ENCODE results near the gene FCRL2.

Gene FCRL2, protein sequence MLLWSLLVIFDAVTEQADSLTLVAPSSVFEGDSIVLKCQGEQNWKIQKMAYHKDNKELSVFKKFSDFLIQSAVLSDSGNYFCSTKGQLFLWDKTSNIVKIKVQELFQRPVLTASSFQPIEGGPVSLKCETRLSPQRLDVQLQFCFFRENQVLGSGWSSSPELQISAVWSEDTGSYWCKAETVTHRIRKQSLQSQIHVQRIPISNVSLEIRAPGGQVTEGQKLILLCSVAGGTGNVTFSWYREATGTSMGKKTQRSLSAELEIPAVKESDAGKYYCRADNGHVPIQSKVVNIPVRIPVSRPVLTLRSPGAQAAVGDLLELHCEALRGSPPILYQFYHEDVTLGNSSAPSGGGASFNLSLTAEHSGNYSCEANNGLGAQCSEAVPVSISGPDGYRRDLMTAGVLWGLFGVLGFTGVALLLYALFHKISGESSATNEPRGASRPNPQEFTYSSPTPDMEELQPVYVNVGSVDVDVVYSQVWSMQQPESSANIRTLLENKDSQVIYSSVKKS
- 0 to 0.20 reads per million in 2 donors for total RNA-seq

- no peak for DNase-seq
Observed at GRCh38 chr1:157776971-157777391, at the start of gene FCRL2. Gene FCRL2 (minus strand): TSS chr1:157777132. CDS start chr1:157777073, 59 bp downstream.

DNA sequence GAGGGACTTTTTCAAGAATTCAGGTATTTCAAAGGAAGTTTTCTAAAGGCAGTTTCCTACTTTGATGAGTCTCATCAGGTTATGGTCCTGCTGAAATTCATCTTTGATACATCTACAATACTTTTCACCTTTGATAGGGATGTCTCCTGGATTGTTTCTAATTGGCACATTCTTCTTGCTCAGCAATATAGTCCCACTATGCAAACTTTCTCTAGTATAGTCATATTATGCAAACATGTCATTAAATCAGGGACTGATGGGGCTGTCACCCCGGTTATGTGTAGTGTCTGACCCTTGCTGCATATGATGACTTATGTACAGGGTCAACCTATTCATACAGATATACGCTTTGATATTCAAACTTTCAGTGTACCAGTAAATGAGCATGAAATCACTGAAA lies 43.4 kb upstream of the FCRL2 start:
- no peak for DNase-seq

DNA sequence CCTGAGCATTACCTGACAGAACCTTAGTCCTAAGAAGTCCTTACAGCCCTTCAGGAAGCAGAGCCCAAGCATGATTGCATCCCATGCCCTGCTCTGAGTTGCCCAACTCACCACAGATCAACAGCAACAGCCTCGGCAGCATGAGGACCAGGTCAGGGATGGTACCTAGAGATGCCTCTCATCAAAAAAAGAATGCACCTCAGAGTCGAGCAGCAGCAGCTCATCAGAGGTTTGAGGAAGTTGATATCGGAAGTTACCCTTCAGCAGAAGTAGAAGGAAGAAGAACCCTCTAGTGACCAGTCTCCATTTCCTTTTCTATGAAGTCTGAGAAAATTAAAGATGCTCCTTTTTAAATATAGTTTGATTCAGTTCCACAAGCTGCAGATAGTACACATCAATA lies 43.0 kb upstream of the FCRL2 start, which contains the start of gene FCRL1:
Gene FCRL1, minus strand, starts transcription at position 225 of the 400 bp plus-strand sequence. Its CDS starts 83 bp downstream, at position 142.
- no peak for DNase-seq

DNA sequence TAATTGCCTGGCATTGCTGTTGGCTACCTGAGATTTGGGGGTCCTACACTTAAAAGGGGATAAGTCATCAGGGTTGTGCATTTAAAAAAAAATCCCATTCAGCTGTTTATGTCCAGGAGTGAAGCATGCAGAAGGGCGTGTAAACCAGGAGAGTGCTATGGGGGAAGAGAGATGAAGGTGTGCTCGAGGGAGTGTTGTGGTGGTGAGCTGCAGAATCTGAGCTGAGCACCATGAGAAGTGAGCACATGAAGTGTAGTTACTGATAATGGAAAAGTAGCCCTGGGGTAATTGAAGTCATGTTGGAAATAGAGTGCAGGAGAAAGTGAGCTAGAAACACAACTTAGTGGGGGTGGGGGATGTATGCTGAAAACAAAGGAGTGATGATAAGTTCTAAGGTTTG lies 42.3 kb upstream of the FCRL2 start:
- DNase-seq: no peak

- no peak for DNase-seq
Observed at GRCh38 chr1:157813269-157813668, 36.3 kb upstream of the FCRL2 start.

DNA sequence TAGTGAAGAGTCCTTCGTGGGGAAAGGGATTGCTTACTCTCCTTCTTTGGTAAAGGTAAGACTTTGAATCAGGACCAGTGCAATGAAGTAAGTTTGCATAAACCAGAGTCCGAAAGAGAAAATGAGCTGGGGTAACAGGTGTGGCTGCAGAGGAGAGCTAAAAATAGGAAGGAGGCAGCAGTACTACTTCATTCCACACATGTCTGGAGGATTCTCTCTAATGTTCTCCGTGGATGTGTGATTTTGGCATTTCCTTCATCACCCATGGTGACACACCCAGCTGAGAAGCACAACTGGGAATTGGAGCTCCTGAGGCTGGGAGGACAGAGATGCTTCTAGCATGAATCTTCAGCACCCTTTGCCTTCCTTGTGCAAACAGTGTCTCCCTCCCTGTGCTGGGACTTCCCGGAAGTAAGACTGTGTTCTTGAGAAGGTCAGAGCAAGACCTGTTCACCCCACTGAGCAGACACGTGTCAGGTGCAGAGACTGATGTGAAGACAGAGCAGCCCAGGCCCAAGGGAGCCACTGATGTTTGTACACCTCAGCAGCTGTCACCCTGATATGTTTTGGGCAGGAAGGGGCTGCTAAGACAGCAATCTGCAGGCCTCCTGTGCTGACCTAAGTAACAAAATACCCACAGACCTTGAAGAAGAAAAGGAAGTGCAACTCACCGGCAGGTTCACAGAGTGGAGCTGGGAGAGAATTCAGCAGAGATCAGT lies 29.7 kb upstream of the FCRL2 start:
- peak in 1 of 5 experiments; percentile 1 for DNase-seq

DNA sequence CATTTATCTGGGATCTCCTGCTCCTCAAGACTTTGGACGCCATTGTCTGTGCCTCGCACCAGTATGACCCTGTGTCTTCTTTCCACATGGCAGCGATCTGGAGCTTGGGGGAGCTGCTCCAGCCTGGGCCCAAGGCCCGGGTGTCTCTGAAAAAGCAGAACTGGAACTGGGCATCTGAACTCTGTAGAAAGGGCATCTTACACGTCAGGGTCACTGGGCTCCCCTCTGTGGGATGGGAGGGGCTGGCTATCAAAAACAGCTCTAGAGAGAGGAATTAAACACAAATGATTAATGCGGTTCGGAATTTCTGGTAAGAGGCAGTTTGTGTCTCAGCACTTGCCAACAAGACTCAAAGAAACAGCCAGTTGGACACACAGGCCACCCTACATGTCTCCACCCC lies 26.9 kb upstream of the FCRL2 start:
- DNase-seq: no peak

- no peak for DNase-seq
Observed at GRCh38 chr1:157799996-157800395, 23.1 kb upstream of the FCRL2 start.

DNA sequence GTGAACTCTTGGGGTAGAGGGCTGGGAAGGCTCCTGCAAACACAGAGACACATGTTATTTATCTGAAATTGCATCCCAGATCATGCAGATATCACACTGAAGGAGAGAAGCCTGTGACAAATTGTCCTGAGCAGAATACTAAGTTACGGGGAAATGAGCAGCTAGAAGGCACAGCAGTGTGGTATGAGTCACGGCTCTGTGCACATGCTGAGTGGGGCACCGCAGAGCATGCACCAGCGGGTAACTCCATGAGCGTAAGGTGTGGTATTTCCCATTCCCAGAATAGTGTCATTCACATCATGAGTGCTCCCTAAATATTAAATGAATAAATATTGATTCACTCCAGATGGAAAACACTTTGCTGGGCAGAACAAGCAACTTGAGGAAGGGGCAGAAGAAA lies 21.3 kb upstream of the FCRL2 start:
- no peak for DNase-seq

DNA sequence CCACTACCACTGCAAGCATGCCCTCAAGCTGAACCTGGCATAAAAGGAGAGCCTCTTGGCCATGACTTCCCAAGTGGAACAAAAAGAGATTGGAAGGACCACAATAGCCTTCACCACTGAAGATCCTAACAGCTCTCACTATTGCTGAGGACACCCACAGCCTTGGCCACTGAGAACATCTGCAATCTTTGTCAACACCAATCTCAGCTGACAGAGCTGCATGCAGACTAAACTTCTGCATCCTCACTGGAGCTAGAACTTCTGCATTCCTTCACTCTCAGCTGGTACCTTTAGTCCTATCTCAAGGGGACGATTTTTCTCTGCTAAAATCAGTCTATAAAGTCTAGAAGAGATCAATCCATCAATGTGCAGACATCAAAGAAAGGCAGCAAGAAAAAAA lies 8.3 kb upstream of the FCRL2 start:
- no peak for DNase-seq

DNA sequence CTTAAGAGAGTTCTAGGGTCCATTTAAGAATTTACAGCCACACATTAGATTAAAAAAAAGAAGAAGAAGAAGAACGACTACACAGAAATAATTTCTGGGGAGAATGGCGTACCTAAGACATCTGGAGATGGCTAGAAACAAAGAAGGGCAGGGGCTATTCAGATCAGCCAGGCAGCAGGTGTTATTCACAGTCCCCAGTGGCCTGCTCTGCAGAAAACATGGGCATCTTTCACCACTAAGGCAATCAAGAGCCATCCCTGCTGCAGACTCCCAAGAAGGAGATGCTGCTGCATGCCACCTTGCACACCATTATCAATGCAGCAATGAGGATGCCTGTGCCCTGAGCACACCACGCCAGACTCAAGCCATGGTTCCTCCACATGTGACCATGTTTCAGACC lies 7.9 kb upstream of the FCRL2 start:
- no peak for DNase-seq

DNA sequence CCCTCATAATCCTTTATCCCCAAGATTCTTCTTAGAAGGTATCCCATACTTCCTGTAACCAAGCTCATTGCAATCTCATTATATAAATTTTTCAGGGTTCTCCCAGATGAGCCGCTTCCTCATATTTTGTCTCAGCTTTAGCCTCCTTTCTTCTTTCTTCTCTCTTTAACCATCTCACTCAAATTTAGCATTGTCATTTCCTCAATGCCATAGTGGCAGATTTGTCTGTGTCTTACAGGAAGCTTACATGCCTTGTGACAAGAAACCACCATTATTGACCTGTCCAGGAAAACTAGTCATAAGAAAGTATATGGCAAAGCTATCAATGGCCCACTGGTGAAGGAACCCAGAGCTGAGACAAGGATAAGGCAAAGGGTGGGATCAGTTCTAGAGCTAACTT lies 6.0 kb upstream of the FCRL2 start:
- no peak for DNase-seq

- DNase-seq: no peak
Observed at GRCh38 chr1:157781048-157781447, 4.1 kb upstream of the FCRL2 start.

DNA sequence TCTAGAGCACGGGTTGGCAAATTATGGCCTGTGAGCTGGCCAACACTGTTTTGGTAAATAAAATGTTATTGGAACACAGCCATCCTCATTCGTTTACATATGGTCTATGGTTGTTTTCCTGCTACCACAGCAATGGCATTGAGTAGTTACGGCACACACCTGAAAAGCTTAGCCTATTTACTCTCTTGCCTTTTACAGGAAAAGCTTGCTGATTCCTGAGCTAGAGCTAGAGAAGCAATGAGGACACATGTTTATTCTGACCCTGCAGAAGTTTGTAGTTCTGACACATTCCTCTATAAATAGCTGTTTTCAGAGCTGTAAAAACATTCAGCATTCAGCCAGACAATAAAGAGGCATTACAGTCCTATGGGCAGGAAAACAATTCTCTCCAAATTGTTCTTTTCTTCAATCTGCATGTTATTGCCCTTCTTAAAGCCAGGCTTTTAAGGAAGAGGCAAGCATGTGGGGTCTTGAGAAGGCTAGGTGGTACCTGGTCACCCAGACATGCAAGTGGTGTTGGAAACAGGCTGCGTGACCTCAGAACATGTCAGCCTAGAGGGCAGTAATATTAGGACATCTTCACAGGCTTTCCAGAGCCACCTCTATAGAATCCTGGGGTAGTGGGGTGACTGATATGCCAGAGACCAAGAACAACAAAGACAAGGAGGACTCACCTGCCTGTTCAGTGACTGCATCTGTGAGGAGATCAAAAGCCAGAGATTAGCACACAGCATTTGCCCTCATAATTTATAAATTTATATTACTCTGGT lies 1.6 kb downstream of the FCRL2 start:
- no peak for DNase-seq

DNA sequence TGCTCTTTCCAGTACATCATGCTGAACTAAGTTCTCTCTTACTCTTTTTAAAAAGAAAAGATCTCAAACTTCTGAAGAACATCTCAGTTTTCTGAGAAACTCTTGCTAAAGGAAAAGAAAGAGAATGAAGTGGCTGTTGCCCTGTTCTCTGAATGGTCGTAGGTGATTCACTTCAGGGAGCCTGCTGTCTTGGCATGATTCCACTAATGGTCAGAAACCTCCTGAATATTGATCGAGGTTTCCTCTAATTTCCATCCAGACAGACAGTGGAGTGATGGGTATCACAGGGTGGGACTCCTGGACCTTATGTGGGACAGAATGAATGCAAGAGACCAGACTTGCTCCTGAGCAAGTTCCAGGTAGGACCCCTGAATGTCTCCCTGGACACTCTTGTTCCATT lies 2.5 kb downstream of the FCRL2 start:
- DNase-seq: no peak

DNA sequence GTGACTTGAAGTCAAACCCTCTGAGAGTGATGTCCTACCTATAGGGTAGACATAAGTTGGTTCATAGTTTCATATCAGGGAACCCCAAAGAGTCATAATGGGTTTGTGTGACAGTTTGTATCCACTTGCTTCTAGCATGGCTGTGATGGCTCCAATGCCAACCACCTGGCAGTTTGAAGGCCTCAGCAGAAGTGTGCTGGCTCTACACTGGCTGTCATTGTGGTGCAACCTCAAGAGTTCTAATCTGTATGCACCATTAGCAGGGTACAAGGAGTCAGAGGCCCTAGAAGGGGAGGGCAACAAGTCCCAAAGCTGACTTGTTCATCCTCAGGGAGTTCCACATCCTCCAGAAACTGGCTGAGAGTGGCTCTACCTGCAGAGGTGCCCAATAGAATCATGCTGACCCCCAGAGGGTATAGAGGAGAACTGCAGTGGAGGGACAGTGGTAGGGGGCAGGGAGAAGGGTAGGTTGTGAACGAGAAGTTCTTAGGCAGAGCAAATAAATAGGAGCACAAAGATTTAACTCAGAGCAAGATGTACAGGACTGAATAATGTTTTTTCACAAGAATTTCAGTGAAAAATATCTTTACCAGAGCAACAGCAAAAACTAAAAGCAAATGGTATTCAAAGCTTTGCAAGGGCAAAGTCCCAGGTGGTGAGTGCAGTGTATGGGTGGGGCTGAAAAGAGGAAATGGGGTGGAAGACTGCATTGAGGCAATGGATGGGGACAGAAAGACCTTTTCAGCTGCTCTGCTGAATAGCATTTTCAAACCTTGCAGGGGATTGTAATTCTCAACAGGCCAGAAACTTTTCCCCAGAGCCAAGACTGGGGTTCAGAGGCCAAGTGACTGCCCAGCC lies 3.2 kb downstream of the FCRL2 start:
- peak in 1 of 5 experiments; percentile 17 for DNase-seq

DNA sequence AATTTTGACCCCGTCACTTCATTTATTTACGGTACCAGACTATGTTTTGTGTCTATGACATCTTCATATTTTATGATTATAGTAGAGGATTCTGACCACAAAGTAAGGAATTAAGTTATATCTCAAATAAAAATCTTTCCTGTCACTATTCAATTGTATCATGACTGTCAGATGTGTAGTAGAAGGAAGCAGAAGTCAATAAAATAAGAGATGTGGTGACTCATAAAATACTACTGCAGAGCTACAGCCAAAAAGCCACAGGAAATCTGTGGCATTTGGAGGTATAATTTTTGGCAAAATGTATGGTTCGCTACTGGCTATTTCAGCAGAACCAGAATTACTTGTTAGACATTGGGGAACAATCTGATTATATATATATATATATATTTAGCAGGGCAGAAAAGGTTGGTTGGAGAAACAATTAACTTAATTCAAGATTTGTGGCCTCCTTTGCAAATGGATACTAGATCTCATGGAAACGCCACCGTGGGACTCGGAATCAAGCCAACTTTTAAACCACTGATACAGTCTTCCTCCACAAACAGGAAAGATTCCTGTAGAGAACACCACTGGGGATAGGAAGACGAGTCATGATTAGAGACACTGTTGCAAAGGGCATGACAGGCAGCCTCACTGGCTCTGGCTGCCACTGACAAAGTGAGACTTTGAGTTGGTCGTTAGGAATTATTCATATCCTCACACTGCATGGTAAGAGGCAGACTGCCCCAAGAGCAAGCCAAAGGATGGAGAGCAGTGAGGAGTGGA lies 5.1 kb downstream of the FCRL2 start:
- no peak for DNase-seq

DNA sequence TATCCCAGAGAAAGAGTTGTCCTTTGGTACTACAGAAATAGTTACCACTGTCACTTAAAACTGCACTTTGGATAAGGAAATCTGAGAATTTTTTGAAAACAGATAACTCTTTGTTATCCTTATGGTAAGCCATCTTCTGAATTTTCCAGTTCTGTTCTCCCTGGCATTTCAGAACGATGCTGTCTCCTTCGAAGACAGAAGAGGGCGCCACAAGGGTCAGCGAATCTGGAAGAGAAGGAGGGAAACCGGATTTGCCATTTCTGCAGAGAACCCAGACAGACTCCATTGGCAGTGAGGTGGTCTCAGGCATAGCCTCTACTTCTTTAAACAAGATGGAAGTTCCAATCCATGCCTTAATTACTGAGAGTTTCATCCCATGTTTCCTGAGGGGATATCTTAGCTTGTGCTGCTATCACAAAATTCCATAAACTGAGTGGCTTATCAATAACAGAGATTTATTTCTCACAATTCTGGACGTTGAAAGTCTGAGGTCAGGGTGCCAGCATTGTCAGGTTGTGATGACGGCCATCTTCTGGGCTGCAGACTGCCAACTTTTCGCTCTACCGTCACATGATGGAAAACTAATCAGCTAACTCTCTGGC lies 6.4 kb downstream of the FCRL2 start:
- DNase-seq: no peak

GRCh38 chr1:157766792-157767191 lies 10.1 kb downstream of the FCRL2 start:
- no peak for DNase-seq

- DNase-seq: no peak
Observed at GRCh38 chr1:157758018-157758417, 18.9 kb downstream of the FCRL2 start.

DNA sequence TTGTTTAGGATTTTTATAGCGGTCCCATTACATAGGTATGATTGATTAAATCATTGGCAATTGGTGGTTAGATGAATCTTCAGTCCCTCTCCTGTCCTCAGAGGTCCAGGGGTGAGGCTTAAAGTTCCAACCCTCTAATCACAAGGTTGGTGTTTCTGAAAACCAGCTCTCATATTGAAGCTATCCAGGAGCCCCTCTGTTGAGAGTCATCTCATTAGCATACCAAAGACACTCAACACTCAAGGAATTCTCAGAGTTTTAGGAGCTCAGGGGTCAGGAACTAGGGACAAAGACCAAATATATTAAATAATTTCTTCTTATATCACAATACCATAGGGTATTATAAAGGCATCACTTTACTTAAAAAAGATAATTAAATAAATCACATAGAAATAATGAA lies 23.3 kb downstream of the FCRL2 start:
- no peak for DNase-seq
